RWPE2 (cell line): ENCODE data around the gene ATP9A.
"Not testable (repeated sequence)": the region's sequence is repeated elsewhere in the genome, so short reads cannot be mapped to it uniquely, and the experiment has no call there.

ENCODE experiments used
- ATAC-seq: fragments of 200-7000 bp; cut with Tn5 transposase; 3 replicates; pipeline ENCODE4 v1.9.1; 2021; ENCODE audit warnings: low read depth
- DNase-seq: peaks from one replicate; pipeline ENCODE4 v3.0.0-alpha.2; 2020; ENCODE audit warnings: low spot score
- H3K27ac ChIP-seq: fragments of 450-650 bp; 2 replicates; pipeline ENCODE4 v1.5.1; 2017; ENCODE audit warnings: mild to moderate bottlenecking; ENCODE audit not compliant: poor library complexity, severe bottlenecking
- H3K27me3 ChIP-seq: fragments of 250-450 bp; sonication (Bioruptor Pico); 2 replicates; pipeline ENCODE4 v1.5.1; 2021; ENCODE audit warnings: mild to moderate bottlenecking, moderate library complexity; ENCODE audit not compliant: insufficient read depth, poor library complexity, severe bottlenecking
- H3K36me3 ChIP-seq: fragments of 250-450 bp; sonication (Bioruptor Pico); 2 replicates; pipeline ENCODE4 v1.5.1; 2020; ENCODE audit warnings: low read depth, mild to moderate bottlenecking, moderate library complexity
- H3K4me1 ChIP-seq: fragments of 250-450 bp; sonication (Bioruptor Pico); 2 replicates; pipeline ENCODE4 v1.5.1; 2021; ENCODE audit warnings: mild to moderate bottlenecking, moderate library complexity; ENCODE audit not compliant: insufficient read depth, poor library complexity, severe bottlenecking
- H3K4me3 ChIP-seq: fragments of 250-450 bp; sonication (Bioruptor Pico); 2 replicates; pipeline ENCODE4 v1.5.1; 2021; ENCODE audit warnings: mild to moderate bottlenecking, moderate library complexity; ENCODE audit not compliant: severe bottlenecking
- H3K9me3 ChIP-seq: fragments of 250-450 bp; sonication (Bioruptor Pico); 2 replicates; pipeline ENCODE4 v1.5.1; 2021; ENCODE audit warnings: mild to moderate bottlenecking, moderate library complexity; ENCODE audit not compliant: severe bottlenecking
- TF ChIP-seq, protein P1 (sequence below): fragments of 450-650 bp; IDR thresholded peaks from one replicate; pipeline ENCODE4 v1.5.1; 2017; ENCODE audit warnings: mild to moderate bottlenecking, moderate library complexity; ENCODE audit not compliant: poor library complexity, severe bottlenecking

Gene ATP9A

DNA sequence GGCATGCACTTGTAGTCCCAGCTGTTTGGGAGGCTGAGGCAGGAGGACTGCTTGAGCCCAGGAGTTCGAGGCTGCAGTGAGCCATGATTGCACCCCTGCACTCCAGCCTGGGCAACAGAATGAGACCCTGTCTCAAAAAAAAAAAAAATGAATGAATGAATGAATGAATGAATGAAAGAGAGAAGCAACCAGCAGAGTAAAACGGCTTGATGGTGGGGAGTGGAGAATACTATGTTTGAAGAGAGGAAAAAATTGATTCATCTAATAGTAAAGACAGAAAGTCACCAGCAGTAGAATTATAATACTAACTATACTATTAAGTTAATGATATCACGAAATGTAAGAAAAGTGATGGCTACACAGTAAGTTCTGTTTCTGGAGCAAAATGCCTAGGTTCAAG lies 80.6 kb downstream of the ATP9A start:
- TF ChIP-seq, protein P1, sequence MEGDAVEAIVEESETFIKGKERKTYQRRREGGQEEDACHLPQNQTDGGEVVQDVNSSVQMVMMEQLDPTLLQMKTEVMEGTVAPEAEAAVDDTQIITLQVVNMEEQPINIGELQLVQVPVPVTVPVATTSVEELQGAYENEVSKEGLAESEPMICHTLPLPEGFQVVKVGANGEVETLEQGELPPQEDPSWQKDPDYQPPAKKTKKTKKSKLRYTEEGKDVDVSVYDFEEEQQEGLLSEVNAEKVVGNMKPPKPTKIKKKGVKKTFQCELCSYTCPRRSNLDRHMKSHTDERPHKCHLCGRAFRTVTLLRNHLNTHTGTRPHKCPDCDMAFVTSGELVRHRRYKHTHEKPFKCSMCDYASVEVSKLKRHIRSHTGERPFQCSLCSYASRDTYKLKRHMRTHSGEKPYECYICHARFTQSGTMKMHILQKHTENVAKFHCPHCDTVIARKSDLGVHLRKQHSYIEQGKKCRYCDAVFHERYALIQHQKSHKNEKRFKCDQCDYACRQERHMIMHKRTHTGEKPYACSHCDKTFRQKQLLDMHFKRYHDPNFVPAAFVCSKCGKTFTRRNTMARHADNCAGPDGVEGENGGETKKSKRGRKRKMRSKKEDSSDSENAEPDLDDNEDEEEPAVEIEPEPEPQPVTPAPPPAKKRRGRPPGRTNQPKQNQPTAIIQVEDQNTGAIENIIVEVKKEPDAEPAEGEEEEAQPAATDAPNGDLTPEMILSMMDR: no peak
- no peaks in the 10 kb centered on the region for H3K36me3 ChIP-seq
- H3K4me3 ChIP-seq: no peak overlapping the region
- H3K27me3 ChIP-seq: no peaks in the 10 kb centered on the region
- DNase-seq: no peak
- peak overlapping the region; percentile 47 for H3K27ac ChIP-seq
- H3K9me3 ChIP-seq: no peaks in the 10 kb centered on the region
- ATAC-seq: no peak
- peaks cover 14% of the 10 kb centered on the region for H3K4me1 ChIP-seq

DNA sequence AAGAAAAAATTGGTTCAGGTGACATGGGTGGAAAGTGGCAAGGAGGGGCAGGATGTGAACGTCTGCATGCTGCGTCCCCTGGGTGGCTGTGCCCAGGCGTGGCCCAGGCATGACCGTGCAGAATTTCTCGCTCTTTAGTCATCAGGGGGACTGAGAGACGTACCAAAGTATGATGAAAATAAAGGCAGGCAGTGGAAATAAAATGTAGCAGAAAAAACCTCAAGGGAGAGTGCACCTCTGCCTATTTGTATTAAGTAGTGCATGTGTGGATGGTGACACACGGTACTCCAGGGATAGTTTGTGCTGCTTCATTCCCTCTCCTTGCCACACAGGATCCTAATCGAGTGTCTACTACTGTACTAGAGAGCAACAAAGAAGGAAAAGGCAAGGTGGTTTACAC lies 81.1 kb downstream of the ATP9A start:
- TF ChIP-seq, protein P1: no peak
- no peaks in the 10 kb centered on the region for H3K36me3 ChIP-seq
- no peaks in the 10 kb centered on the region for H3K9me3 ChIP-seq
- peaks cover 14% of the 10 kb centered on the region for H3K4me1 ChIP-seq
- peak overlapping the region; percentile 47 for H3K27ac ChIP-seq
- H3K27me3 ChIP-seq: no peaks in the 10 kb centered on the region
- DNase-seq (peak; percentile 93), ATAC-seq (peak; percentile 99)
- no peak overlapping the region for H3K4me3 ChIP-seq

DNA sequence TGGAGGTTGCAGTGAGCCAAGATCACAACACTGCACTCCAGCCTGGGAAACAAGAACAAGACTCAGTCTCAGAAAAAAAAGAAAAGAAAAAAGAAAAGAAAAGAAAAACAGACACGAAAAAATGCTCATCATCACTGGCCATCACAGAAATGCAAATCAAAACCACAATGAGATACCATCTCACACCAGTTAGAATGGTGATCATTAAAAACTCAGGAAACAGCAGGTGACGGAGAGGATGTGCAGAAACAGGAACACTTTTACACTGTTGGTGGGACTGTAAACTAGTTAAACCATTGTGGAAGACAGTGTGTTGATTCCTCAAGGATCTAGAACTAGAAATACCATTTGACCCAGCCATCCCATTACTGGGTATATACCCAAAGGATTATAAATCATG lies 82.7 kb downstream of the ATP9A start:
- not testable (repeated sequence) for H3K36me3 ChIP-seq, H3K27me3 ChIP-seq, H3K4me3 ChIP-seq, H3K9me3 ChIP-seq, H3K27ac ChIP-seq, DNase-seq, ATAC-seq
- peaks cover 14% of the 10 kb centered on the region for H3K4me1 ChIP-seq

DNA sequence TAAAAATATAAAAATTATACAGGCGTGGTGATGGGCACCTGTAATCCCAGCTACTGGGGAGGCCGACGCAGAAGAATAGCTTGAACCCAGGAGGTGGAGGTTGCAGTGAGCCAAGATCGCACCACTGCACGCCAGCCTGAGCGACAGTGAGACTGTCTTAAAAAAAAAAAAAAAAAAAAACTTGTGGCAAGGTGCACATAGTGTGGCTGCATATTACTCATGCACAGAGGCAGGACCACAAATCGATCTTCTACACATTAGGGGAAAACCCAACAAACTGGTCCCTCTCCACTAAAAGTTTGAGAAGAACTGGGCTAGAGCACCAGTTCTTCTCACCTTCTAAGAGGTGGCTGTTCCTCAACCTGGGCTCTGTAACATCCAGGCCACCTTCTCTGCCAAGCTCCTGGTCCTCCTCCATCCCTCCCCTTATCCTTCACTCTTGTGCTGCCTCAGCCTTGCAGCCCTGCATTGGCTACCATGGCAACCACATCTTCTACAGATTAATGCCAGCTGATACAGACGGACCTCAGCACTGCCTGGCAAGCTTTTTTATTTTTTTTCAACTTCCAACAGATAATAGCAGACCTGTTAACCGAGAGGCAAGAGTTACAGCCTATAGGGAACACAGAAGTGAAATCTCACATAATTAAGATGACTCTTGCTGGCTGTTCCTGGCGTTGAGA lies 88.0 kb downstream of the ATP9A start:
- Histone ChIP-seq H3K4me3 (no peak overlapping the region), H3K36me3 (0 out of 2 replicates have a peak, but pooled peaks cover 1% of the 10 kb centered on the region), H3K27me3 (no peaks in the 10 kb centered on the region), H3K9me3 (no peaks in the 10 kb centered on the region), H3K27ac (no peak overlapping the region), H3K4me1 (no peaks in the 10 kb centered on the region)
- no peak for DNase-seq
- TF ChIP-seq, protein P1: no peak
- no peak for ATAC-seq

DNA sequence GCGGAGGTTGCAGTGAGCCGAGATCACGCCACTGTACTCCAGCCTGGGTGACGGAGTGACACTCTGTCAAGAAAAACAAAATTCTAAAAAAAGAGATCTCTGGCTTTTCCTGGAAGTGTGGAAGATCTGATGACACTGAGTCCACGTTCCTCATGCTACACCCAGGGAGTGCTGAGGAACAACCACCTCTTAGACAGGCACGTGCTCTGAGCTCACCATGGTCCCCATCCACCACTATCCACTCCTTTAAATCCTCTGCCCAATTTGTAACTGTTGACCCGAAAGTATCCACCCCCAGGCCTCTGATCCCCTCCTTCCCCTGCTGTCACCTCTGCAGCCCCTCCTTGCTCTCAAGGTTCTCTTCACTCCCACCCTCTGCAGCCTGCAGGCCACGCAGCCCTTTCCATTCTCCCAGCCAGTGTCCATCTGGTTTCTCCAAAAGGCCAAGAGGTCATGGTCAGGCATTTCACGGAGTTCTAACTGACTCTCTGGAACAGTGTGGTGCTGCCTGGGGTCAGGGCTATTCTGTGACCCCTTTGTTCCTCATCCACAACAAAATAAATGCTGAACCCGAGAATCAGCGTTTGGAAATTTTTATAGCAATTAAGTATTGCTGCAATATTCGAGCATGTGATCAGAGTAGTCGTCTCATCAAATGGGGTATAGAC lies 88.8 kb downstream of the ATP9A start:
- no peak for ATAC-seq
- no peak overlapping the region for H3K27ac ChIP-seq
- no peak for DNase-seq
- H3K4me1 ChIP-seq: no peaks in the 10 kb centered on the region
- no peak overlapping the region for H3K4me3 ChIP-seq
- H3K27me3 ChIP-seq: no peaks in the 10 kb centered on the region
- no peaks in the 10 kb centered on the region for H3K9me3 ChIP-seq
- TF ChIP-seq, protein P1: no peak
- H3K36me3 ChIP-seq: 0 out of 2 replicates have a peak, but pooled peaks cover 5% of the 10 kb centered on the region
